Neural cell (in vitro differentiated cells): ENCODE results near the gene ENDOU. TPM values are rescaled to one million over a fixed set of nuclear protein-coding genes. Genes with fewer than 3 reads are reported as not detected.

ENCODE experiments used
- H2AFZ ChIP-seq: fragments of 200-600, 300-800 bp; sonication (generic), shearing (Covaris generic); 2 replicates; pipeline ENCODE4 v1.6.0; 2014; ENCODE audit warnings: low read depth, mild to moderate bottlenecking, antibody characterized with exemption, low read length, moderate library complexity
- H3F3A ChIP-seq: fragments of 200-600 bp; shearing (Covaris generic); 2 replicates; pipeline ENCODE4 v1.6.1; 2016; ENCODE audit warnings: mild to moderate bottlenecking, moderate library complexity, mixed read lengths, antibody characterized with exemption, low read length; ENCODE audit not compliant: insufficient read depth, poor library complexity, severe bottlenecking
- H3K27ac ChIP-seq: fragments of 200-600, 300-800 bp; sonication (generic), shearing (Covaris generic); 2 replicates; pipeline ENCODE4 v1.5.1; 2014; ENCODE audit warnings: mild to moderate bottlenecking, low read length, moderate library complexity
- H3K27me3 ChIP-seq: fragments of 300-800, 200-600 bp; sonication (generic), shearing (Covaris generic); 2 replicates; pipeline ENCODE4 v1.6.0; 2014; ENCODE audit warnings: mild to moderate bottlenecking, low read depth, low read length, moderate library complexity; ENCODE audit not compliant: insufficient read depth
- H3K36me3 ChIP-seq: fragments of 300-800, 200-600 bp; sonication (generic), shearing (Covaris generic); 2 replicates; pipeline ENCODE4 v1.5.1; 2014; ENCODE audit warnings: mild to moderate bottlenecking, antibody characterized with exemption, low read length, moderate library complexity; ENCODE audit not compliant: insufficient read depth
- H3K4me2 ChIP-seq: fragments of 300-800, 200-600 bp; sonication (generic), shearing (Covaris generic); 2 replicates; pipeline ENCODE4 v1.6.0; 2014; ENCODE audit warnings: mild to moderate bottlenecking, low read length
- H3K4me3 ChIP-seq: fragments of 300-800, 200-600 bp; sonication (generic), shearing (Covaris generic); 2 replicates; pipeline ENCODE4 v1.5.1; 2014; ENCODE audit warnings: mild to moderate bottlenecking, low read length, moderate library complexity
- H3K79me2 ChIP-seq: fragments of 200-600 bp; shearing (Covaris generic); replicated peaks from 2 replicates; pipeline ENCODE4 v1.6.0; 2014; ENCODE audit warnings: mild to moderate bottlenecking, low read length, moderate library complexity; ENCODE audit not compliant: insufficient read depth
- H3K9ac ChIP-seq: fragments of 300-800, 200-600 bp; sonication (generic), shearing (Covaris generic); 2 replicates; pipeline ENCODE4 v1.6.1; 2016; ENCODE audit warnings: mild to moderate bottlenecking, low read length, mixed read lengths
- H3K9me2 ChIP-seq: fragments of 200-600 bp; shearing (Covaris generic); 2 replicates; pipeline ENCODE4 v1.6.1; 2016; ENCODE audit warnings: mild to moderate bottlenecking, low read length, mixed read lengths; ENCODE audit not compliant: insufficient read depth
- H3K9me3 ChIP-seq: fragments of 200-600, 300-800 bp; sonication (generic), shearing (Covaris generic); 2 replicates; pipeline ENCODE4 v1.6.1; 2016; ENCODE audit warnings: mild to moderate bottlenecking, mixed run types, low read length, moderate library complexity, mixed read lengths
- H4K20me1 ChIP-seq: fragments of 200-600 bp; shearing (Covaris generic); 2 replicates; pipeline ENCODE4 v1.6.1; 2016; ENCODE audit warnings: mild to moderate bottlenecking, mixed run types; ENCODE audit not compliant: insufficient read depth
- CTCF ChIP-seq: fragments of 450-650 bp; IDR thresholded peaks from 2 replicates; pipeline ENCODE4 v1.5.1; 2014; ENCODE audit warnings: antibody characterized with exemption, mild to moderate bottlenecking, moderate library complexity; ENCODE audit not compliant: poor library complexity, severe bottlenecking
- EP300 ChIP-seq: fragments of 450-650 bp; conservative IDR thresholded peaks from 2 replicates; pipeline ENCODE4 v1.6.1; 2014; ENCODE audit warnings: antibody characterized with exemption, mild to moderate bottlenecking, moderate library complexity; ENCODE audit not compliant: poor library complexity, severe bottlenecking
- EZH2 ChIP-seq: fragments of 200-600, 300-800 bp; shearing (Covaris generic), sonication (generic); IDR thresholded peaks from 2 replicates; pipeline ENCODE4 v1.6.1; 2014; ENCODE audit warnings: antibody characterized with exemption, low read length, borderline replicate concordance, mild to moderate bottlenecking; ENCODE audit not compliant: insufficient read depth, poor library complexity, severe bottlenecking
- MXI1 ChIP-seq: fragments of 450-650 bp; conservative IDR thresholded peaks from 2 replicates; pipeline ENCODE4 v1.6.1; 2014; ENCODE audit warnings: antibody characterized with exemption, mild to moderate bottlenecking; ENCODE audit not compliant: poor library complexity, severe bottlenecking
- POLR2AphosphoS5 ChIP-seq: IDR thresholded peaks from 2 replicates; pipeline ENCODE4 v1.6.1; 2012
- RAD21 ChIP-seq: fragments of 450-650 bp; conservative IDR thresholded peaks from 2 replicates; pipeline ENCODE4 v1.6.1; 2014; ENCODE audit warnings: antibody characterized with exemption, mild to moderate bottlenecking, moderate library complexity
- REST ChIP-seq: IDR thresholded peaks from 2 replicates; pipeline ENCODE4 v1.6.1; 2012; ENCODE audit warnings: borderline replicate concordance
- SMC3 ChIP-seq: fragments of 450-650 bp; conservative IDR thresholded peaks from 2 replicates; pipeline ENCODE4 v1.6.1; 2014; ENCODE audit warnings: antibody characterized with exemption, mild to moderate bottlenecking, moderate library complexity; ENCODE audit not compliant: poor library complexity
- TAF1 ChIP-seq: IDR thresholded peaks from 2 replicates; pipeline ENCODE4 v1.6.1; 2012; ENCODE audit warnings: low read depth
- polyA plus RNA-seq: library from polyadenylated mRNA; depleted of rRNA; stranded (reverse); fragments of >200 nt; gene quantifications from 2 replicates; pipeline ENCODE4 v1.2.3, GENCODE V29; 2014

ENDOU gene
- polyA plus RNA-seq, 1 donor from 2014 or later, result not detected

GRCh38 chr12:47710278-47710677, 15.0 kb downstream of the ENDOU start:
- H3K9me2 ChIP-seq, result no peaks in the 10 kb centered on the region
- no peaks in the 10 kb centered on the region for H3K36me3 ChIP-seq
- H3K4me2 ChIP-seq, result no peak overlapping the region
- no peaks in the 10 kb centered on the region for H4K20me1 ChIP-seq
- H3K79me2 ChIP-seq, result peaks cover under 1% of the 10 kb centered on the region
- H3K27me3 ChIP-seq, result no peaks in the 10 kb centered on the region
- no peaks in the 10 kb centered on the region for H3F3A ChIP-seq
- no peak overlapping the region for H2AFZ ChIP-seq
- TF ChIP-seq MXI1 (no peak), POLR2AphosphoS5 (no peak), SMC3 (no peak), EZH2 (no peak), EP300 (no peak), REST (no peak), CTCF (no peak), RAD21 (no peak), TAF1 (no peak)
- H3K4me3 ChIP-seq, result no peak overlapping the region
- no peak overlapping the region for H3K27ac ChIP-seq
- H3K9ac ChIP-seq, result no peak overlapping the region
- H3K9me3 ChIP-seq, result no peaks in the 10 kb centered on the region

GRCh38 chr12:47709671-47710070, 15.6 kb downstream of the ENDOU start:
- no peak overlapping the region for H3K4me3 ChIP-seq
- H3K9me2 ChIP-seq, result no peaks in the 10 kb centered on the region
- no peaks in the 10 kb centered on the region for H3F3A ChIP-seq
- TF ChIP-seq SMC3, result no peak
- no peak for TF ChIP-seq EZH2
- no peak for TF ChIP-seq TAF1
- no peak for TF ChIP-seq CTCF
- TF ChIP-seq MXI1, result no peak
- no peak for TF ChIP-seq POLR2AphosphoS5
- TF ChIP-seq EP300, result no peak
- no peak for TF ChIP-seq REST
- no peak for TF ChIP-seq RAD21
- no peak overlapping the region for H3K27ac ChIP-seq
- no peak overlapping the region for H3K9ac ChIP-seq
- no peaks in the 10 kb centered on the region for H3K9me3 ChIP-seq
- peaks cover 7% of the 10 kb centered on the region for H3K79me2 ChIP-seq
- H2AFZ ChIP-seq, result no peak overlapping the region
- no peaks in the 10 kb centered on the region for H3K36me3 ChIP-seq
- no peaks in the 10 kb centered on the region for H3K27me3 ChIP-seq
- no peaks in the 10 kb centered on the region for H4K20me1 ChIP-seq
- H3K4me2 ChIP-seq, result no peak overlapping the region
